HG03565 (cell line): ENCODE data around the gene SMIM35.

Experiments used
- ATAC-seq: cut with Tn5 transposase; IDR thresholded peaks from one replicate; pipeline ENCODE4 v1.9.1; 2021; ENCODE audit warnings: mild to moderate bottlenecking, moderate library complexity; ENCODE audit not compliant: unreplicated experiment

Gene SMIM35

GRCh38 chr11:118086913-118087768 is at the start of gene SMIM35:
Gene SMIM35 (minus strand): TSS chr11:118086963. CDS start chr11:118086757, 206 bp downstream.
- ATAC-seq = no peak

DNA sequence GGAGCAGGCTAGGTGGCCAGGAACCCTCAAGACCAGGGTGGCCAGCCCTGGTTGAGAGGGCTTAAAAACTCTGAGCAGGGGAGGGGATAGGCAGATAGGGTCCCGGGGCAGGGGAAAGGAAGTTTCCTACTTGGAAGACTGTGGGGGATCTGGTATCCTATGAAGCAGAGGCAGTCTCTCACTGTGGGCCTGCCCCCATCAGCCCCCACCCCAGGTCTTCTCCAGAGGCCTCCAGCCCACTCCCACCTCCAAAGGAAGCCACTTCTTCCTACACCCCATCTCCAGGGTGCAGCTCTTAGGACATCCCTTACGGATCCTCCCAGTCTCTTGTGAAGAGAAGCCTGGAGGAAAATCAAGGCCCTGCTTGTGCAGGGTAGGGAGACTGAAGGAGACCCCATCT is 49.6 kb upstream of the SMIM35 start:
- ATAC-seq = no peak

- ATAC-seq = no peak
These were observed 49.0 kb upstream of the SMIM35 start for GRCh38 chr11:118135796-118136165.

GRCh38 chr11:118135051-118135795 is 48.5 kb upstream of the SMIM35 start:
- no peak for ATAC-seq

DNA sequence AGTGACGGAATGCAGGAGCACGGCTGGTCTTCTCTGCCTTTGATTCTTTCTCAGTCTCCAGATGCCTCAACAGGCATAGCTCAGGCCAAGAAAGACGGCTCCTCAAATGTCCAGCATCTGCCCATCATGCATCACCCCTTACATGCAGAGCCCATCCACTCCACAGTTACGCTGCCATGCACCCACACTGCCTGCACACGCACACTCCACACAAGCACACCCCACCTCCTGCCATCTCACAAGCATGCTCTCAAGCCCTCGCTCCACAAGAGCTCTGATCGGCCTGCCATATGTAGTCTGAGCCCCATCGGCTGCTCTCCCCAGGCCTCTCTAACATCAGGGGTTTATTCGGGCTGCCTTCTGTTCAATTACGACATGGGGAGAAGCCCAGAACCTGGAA is 47.1 kb upstream of the SMIM35 start:
- ATAC-seq = no peak

DNA sequence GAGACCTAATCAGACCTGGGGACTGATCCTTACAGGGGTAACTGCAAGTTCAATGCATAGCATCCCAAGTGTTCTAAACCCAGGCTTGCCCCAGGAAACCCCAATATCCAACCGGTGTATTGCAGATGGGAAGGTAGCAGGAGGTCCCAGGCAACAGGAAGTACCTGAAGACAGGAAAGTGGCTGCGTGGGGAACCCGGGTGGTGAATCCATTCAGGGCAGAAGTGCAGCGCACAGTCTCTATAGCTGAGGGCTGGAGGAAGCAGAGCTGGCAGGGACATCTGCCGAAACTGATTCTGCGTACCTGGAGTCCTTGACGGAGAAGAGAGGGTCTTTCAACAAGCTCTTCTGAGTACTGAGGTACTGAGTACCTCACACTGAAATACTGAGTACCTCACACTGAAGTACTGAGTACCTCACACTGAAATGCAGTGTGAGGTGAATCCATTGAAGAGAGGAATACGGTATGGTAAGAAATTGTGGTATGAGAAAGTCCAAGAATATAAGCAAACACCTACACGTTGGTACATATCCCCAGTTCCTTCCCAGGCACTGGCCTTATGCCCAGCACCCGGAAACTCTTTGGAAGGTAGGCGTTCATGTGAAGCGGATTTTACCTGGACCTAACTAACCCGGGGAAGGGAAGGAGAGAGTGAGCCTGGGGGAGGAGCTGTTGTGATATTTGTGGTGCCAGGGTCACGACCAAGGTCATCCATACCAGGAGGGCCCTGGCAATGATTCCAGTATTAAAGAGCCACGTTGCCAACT is 45.8 kb upstream of the SMIM35 start:
- no peak for ATAC-seq

GRCh38 chr11:118129471-118130172 is 42.9 kb upstream of the SMIM35 start:
- no peak for ATAC-seq

- ATAC-seq = no peak
These were observed 42.1 kb upstream of the SMIM35 start for GRCh38 chr11:118128721-118129470.

DNA sequence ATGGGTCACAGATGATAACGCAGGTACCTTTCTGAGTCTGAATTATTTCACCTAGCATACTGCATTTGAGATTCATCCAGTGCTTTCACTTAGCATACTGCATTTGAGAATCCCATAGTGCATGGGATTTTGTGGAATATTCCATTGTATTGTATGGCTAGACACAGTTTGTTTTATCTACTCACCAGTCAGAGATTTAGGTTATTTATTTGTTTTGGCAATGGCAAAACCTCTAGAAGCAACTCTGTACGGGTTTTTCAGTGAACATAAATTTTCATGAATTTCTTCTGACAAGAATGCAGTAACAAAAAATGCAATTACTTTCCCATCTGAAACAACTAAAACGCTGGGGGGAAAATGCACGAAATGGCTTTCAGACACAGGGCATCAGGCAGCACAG is 41.5 kb upstream of the SMIM35 start:
- no peak for ATAC-seq

DNA sequence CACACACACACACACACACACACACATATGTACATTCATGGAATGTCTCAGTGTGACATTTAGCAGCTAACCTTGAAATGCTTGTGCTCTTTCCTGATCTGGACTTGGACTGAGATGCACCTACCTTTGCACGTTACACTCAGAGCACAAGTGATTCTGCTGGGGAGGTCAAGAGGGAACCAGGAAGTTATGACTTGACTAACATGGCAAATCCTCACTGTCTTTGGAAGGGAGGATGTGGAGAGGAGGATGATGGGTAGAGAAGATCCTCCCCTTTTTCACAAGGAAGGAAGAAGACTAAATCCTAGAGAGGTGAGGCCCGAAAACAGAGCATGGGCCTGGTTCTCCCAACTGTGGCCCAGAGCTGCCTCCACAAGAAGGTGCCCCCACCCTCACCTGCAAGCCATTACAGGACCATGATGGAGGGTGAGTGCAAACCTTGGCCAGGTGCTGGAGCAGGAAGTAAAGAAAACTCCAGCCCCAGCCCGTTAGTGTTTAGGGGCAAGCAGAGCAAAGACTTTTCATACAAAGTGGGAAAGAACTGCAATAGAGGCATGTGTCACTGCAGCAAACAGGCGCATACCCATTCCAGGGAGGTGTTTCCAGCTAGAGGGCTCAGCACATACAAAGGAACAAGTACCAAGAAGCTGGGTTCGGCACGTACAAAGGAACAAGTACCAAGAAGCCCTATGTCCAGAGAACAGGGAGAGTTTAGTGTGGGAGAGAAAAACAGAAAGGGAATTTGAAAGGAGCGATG is 39.5 kb upstream of the SMIM35 start:
- no peak for ATAC-seq

DNA sequence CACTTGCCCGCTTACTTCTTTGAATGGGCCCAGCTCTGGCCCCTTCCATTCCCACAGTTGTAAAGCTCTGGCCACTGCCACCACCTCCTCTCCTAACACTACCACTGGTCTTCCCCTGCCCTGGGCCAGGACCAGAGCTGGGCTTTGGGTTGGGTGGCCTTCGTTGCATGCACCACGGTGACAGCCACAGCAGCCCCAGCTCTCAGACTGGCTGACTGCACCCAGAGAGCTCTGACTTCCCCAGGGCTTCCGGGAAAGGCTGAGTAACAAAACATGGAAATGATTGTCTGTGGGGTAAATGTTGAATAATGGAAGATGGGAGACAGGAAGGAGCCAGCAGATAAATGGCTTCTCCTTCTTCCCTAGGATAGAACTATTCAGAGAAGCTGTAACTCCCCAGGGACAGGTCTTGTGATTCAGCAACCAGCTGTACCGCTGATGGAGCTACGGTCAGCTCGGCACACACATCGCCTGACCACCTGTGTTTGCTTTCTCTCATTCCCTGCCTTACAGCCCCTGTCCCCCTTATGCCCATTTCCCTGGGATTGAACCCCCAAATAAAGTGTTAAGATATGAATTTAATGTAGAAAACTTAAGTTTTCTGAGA is 38.3 kb upstream of the SMIM35 start:
- ATAC-seq = no peak

GRCh38 chr11:118120793-118121192 is 34.0 kb upstream of the SMIM35 start:
- no peak for ATAC-seq

DNA sequence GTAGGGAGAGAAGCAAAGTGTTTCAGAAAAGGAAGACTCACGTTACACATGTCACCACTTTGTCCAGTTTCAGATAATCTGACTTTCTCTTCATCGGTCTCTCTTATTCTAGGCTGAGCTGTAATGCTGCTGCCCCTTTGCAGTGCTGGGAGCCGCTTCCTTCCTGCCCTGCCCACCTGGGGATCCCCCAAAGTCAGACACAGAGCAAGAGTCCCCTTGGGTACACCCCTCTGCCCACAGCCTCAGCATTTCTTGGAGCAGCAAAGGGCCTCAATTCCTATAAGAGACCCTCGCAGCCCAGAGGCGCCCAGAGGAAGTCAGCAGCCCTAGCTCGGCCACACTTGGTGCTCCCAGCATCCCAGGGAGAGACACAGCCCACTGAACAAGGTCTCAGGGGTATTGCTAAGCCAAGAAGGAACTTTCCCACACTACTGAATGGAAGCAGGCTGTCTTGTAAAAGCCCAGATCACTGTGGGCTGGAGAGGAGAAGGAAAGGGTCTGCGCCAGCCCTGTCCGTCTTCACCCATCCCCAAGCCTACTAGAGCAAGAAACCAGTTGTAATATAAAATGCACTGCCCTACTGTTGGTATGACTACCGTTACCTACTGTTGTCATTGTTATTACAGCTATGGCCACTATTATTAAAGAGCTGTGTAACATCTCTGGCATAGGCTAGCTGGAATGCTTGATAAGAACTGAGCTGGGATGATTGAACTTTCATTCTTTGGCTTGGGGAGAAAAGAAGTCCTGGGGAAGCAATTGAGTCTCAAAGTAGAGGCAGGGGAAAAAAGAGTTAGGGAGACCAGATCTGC is 31.2 kb upstream of the SMIM35 start:
- no peak for ATAC-seq

GRCh38 chr11:118115048-118115447 is 28.3 kb upstream of the SMIM35 start:
- no peak for ATAC-seq

GRCh38 chr11:118114266-118114665 is 27.5 kb upstream of the SMIM35 start:
- ATAC-seq = no peak

DNA sequence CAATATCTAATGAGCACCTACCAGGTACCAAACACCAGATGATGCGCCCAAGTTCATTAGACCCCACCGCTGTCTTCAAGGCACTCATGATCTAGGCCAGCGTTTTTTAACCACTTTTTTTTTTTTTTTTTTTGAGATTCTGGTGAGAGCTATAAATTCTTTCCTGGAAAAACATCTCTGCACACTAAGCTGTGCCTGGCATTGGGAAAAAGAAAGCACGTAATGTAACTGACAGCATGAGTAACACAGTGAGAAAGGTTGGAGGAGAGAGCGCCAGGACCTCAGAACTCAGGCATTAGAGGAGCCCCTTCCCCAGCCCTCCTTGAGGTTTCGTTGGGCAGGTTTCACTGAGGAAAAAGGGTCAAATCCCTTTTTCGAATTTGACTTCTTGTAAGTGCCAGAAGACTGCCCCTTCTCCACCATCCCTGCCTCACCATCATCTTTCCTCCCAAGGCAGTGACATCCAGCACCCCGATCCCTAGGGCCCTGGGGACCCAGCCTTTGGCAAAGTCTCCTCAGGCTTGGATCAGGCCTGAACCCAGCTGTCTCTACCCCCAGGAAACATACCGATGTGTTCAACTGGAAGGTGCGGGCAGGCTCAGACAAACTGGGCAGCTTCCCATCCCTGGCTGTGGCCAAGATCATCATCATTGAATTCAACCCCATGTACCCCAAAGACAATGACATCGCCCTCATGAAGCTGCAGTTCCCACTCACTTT is 26.1 kb upstream of the SMIM35 start:
- no peak for ATAC-seq

- ATAC-seq = no peak
These were observed 24.9 kb upstream of the SMIM35 start for GRCh38 chr11:118111744-118112035.
